Skin of body (tissue), 2 donors: ENCODE data around the gene PCDH10. TPM values are rescaled to one million over a fixed set of nuclear protein-coding genes. Genes with fewer than 3 reads are reported as not detected.

Source experiments
- DNase-seq: peaks from one replicate; lab custom pipeline; 2025; lab: John Stamatoyannopoulos, UW
- total RNA-seq: library from RNA; depleted of rRNA; stranded (reverse); fragments of >200 nt; gene quantifications from one replicate; pipeline ENCODE4 v1.2.3, GENCODE V29; 2014

The PCDH10 gene
- total RNA-seq, 1 donor from 2014 or later = 0.49 TPM

DNA sequence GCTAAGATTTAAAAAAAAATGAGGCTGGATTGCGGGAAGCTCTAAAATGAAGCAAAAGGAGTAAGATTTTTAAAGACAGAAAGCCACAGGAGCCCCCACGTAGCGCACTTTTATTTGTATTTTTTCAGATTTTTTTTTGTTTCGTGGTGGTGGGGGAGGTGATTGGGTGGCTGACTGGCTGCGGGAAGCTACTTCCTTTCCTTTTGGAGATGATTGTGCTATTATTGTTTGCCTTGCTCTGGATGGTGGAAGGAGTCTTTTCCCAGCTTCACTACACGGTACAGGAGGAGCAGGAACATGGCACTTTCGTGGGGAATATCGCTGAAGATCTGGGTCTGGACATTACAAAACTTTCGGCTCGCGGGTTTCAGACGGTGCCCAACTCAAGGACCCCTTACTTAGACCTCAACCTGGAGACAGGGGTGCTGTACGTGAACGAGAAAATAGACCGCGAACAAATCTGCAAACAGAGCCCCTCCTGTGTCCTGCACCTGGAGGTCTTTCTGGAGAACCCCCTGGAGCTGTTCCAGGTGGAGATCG is 908 bp downstream of the PCDH10 start:
- no peak for DNase-seq

GRCh38 chr4:133150486-133151340 is 1.6 kb downstream of the PCDH10 start:
- no peak for DNase-seq

DNA sequence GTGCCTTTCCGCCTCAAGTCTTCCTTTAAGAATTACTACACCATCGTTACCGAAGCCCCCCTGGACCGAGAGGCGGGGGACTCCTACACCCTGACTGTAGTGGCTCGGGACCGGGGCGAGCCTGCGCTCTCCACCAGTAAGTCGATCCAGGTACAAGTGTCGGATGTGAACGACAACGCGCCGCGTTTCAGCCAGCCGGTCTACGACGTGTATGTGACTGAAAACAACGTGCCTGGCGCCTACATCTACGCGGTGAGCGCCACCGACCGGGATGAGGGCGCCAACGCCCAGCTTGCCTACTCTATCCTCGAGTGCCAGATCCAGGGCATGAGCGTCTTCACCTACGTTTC is 2.2 kb downstream of the PCDH10 start:
- DNase-seq = no peak

- no peak for DNase-seq
Measured at GRCh38 chr4:133151691-133152329, 2.7 kb downstream of the PCDH10 start.

GRCh38 chr4:133152330-133152821 is 3.3 kb downstream of the PCDH10 start:
- DNase-seq = no peak

DNA sequence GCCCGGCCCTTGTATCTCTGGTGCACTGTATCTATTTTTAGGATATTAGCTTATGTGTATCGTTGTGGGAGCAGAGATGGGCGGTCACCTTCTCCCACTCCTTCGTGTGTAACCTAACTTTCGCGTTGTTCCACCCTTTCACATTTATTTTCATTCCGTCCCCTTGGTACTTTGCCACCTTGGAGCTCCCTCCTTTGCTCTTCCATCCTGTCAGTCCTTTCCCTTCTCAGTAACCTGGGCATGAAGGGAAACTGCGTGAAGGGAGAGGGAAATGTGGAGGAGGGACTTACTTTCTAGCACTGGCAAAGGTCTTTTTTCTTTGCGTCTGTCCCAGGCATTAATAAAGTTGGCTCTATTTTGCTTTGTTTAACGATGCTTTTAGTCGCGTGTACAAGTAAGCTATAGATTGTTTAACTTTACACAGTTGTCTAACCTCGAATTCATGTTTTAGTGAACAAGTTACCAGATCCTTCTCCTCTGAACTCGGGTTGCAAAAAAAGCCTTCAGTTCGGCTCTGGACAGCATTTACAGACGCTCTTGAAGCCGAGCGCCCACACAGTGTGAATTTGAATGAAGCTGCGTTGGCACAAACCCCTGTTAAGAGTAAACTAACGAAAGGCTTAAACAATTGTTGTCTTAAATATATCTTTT is 3.9 kb downstream of the PCDH10 start:
- peak; percentile 23 for DNase-seq

DNA sequence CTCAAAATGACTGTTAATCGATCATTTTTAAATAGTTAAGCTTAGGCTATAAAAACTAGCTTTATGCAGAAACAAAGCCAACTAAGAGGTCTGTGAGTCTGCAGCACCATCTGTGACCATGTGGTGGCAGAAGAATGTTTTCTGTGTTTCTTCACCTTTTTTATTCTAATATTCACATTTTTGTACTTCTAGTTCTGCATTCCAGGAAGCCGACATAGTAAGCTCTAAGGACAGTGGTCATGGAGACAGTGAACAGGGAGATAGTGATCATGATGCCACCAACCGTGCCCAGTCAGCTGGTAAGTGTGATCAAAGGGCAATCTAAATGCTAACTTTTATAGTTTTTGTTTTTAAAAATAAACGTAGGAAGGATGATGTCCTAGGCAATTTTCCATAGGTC is 5.6 kb downstream of the PCDH10 start:
- DNase-seq = peak; percentile 29

DNA sequence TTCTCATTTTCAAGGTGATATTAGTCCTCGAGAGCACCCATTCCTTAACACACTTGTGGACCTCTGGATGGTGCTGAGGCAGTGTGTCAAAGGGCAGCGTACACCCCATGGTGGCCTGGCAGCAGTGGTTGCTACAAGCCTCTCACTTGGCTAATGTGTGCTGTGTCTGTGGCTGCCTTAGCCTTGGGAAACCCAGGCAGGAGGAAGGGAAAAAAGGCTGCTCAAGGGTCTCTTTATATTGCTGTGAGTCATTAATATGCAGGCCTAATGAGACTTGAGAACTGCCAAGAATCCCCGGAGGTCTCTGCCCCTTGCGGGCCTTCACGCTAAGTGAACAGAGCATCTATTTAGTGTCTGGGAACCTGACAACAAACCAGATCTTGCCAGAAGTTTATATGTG is 7.0 kb downstream of the PCDH10 start:
- no peak for DNase-seq

DNA sequence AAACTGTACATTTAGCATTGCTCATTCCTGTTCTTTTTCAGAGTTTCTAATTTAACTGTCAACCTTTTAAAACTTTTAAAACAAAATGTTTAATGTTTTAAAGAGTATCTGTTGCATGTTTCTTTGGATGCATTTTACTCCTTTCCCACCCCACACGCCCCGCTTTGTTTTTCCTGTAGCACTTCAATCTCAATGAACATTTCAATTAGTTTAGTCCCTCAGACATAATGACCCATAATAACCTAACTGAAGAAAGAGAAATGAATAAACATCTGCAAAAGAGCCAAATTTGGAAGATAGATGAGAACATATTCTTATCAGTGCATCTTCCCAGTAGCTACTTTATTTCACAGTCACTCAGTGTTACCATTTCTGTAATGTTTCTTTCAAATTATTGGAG is 7.5 kb downstream of the PCDH10 start:
- no peak for DNase-seq

GRCh38 chr4:133157460-133158160 is 8.5 kb downstream of the PCDH10 start:
- no peak for DNase-seq

GRCh38 chr4:133160853-133161252 is 11.8 kb downstream of the PCDH10 start:
- no peak for DNase-seq

- DNase-seq = no peak
Measured at GRCh38 chr4:133161570-133162295, 12.6 kb downstream of the PCDH10 start.

- no peak for DNase-seq
Measured at GRCh38 chr4:133162941-133163340, 13.8 kb downstream of the PCDH10 start.

GRCh38 chr4:133178956-133179355 is 29.9 kb downstream of the PCDH10 start:
- no peak for DNase-seq

DNA sequence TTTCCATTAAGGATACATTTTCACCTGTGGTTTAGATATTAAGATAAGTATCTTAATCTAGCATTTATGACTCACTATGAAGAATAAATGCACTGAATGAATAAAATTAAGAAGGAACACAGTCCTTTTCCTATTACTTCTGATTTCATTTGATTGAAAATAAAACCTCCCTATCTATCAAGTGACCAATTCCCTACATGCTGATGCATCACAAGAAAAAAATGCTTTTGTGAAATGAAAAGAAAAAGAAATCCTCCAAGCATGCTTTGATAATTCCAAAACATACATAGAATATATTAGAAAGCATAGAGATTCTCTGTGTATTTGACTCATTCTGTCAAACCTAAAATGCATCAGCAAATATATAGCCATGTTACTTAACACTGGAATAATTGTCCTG is 37.1 kb downstream of the PCDH10 start:
- DNase-seq = no peak

DNA sequence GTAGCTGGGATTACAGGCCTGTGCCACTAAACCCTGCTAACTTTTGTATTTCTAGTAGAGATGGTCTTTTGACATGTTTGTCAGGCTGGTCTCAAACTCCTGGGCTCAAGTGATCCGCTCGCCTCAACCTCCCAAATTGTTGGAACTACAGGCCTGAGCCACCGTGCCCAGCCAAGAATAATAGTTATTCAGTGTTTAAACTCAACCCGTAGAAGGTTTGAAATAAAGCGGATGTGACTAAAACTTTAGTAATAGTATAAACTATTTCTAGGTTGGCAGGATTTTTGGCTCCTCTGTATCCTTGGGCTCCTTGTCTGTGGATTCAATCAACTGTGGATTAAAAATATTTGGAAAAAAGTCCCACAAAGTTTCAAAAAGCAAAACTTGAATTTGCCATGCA is 37.8 kb downstream of the PCDH10 start:
- DNase-seq = no peak

GRCh38 chr4:133188433-133189146 is 39.5 kb downstream of the PCDH10 start:
- no peak for DNase-seq

GRCh38 chr4:133189147-133189517 is 40.0 kb downstream of the PCDH10 start:
- no peak for DNase-seq

DNA sequence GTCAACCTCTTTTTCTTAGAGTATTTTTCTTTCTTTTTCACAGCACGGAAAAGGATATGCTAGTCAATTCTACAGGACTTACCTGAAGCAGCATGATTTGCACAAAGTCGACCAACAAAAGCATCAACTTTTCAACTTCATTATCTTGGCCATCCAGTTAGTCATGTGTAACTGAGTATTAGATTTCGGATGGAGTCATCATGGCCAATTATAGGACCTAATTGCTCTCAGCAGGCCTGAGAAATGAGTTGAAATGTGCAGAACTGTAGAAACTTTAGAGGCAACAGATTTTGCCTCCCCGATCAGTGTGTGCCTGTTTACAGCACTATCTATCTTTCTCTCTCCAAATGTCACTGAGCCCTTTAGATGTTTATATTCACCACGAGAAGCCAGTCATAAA is 41.0 kb downstream of the PCDH10 start:
- DNase-seq = no peak

GRCh38 chr4:133208694-133209285 is 59.7 kb downstream of the PCDH10 start:
- no peak for DNase-seq
